Measurements from ENCODE around the gene ONECUT3.

ONECUT3 gene

DNA sequence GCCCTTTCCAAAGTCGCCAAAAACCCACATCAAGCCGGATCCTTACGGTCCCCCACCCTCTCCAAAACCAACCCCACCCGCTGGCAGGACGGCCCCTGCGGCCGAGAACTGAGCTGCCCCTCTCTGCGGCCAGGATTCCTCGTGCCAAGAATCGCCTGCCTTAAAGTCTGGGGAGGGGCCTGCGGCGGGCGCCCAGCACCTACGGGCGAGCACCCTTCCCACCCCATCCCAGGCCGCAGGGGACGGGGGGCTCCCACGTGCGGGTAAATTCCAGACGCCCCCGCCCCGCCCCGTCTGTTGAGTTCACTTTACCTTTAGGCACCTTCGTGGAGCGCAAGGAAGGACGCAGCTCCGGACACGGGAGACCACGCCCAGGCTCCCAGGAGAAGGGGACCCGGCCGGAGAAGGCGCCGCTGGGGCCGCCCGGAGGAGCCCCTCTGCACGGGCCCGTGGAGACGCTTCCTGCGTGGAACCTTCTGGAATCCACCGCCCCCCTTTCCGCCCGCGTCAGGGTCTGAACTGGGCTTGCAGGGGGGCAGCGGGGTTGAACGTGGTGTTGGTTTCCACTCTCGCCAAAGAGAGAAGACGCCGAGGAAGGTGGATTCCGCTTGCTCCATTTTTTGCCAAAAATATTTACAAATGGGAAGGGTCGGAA lies 22.8 kb downstream of the ONECUT3 start:
- Histone ChIP-seq H2AFZ (ENCODE audit: low read length) (no peak overlapping the region), H3K9me3 (ENCODE audit: insufficient read depth, low read depth, low read length) (peaks cover 1% of the 10 kb centered on the region; the same call in 1 of the 2 replicates), H3K9ac (ENCODE audit: low read depth, low read length, poor library complexity, severe bottlenecking) (no peak overlapping the region), H3K27me3 (ENCODE audit: insufficient read depth, low read length, poor library complexity, severe bottlenecking) (no peaks in the 10 kb centered on the region), H3K9me2 (replicated peaks; ENCODE audit: low read depth, low read length) (no peaks in the 10 kb centered on the region), H3K4me1 (ENCODE audit: insufficient read depth, low read length, poor library complexity, severe bottlenecking) (no peaks in the 10 kb centered on the region), H3K36me3 (ENCODE audit: insufficient read depth, low read length) (no peaks in the 10 kb centered on the region), H3K4me2 (ENCODE audit: low read depth, low read length, poor library complexity, severe bottlenecking) (no peak overlapping the region), H4K20me1 (ENCODE audit: insufficient read depth, low read length, poor library complexity, severe bottlenecking) (no peaks in the 10 kb centered on the region), H3K79me2 (ENCODE audit: insufficient read depth, low read length) (no peaks in the 10 kb centered on the region), H3F3A (ENCODE audit: low read depth) (no peaks in the 10 kb centered on the region), H3K4me3 (ENCODE audit: low read length, poor library complexity, severe bottlenecking) (no peak overlapping the region)
- TF ChIP-seq, protein P1, sequence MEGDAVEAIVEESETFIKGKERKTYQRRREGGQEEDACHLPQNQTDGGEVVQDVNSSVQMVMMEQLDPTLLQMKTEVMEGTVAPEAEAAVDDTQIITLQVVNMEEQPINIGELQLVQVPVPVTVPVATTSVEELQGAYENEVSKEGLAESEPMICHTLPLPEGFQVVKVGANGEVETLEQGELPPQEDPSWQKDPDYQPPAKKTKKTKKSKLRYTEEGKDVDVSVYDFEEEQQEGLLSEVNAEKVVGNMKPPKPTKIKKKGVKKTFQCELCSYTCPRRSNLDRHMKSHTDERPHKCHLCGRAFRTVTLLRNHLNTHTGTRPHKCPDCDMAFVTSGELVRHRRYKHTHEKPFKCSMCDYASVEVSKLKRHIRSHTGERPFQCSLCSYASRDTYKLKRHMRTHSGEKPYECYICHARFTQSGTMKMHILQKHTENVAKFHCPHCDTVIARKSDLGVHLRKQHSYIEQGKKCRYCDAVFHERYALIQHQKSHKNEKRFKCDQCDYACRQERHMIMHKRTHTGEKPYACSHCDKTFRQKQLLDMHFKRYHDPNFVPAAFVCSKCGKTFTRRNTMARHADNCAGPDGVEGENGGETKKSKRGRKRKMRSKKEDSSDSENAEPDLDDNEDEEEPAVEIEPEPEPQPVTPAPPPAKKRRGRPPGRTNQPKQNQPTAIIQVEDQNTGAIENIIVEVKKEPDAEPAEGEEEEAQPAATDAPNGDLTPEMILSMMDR (conservative IDR thresholded peaks at IDR 0.05; ENCODE audit: low read length), result no peak
- TF ChIP-seq EZH2phosphoT487 (IDR thresholded peaks at IDR 0.05; ENCODE audit: borderline replicate concordance), result no peak

DNA sequence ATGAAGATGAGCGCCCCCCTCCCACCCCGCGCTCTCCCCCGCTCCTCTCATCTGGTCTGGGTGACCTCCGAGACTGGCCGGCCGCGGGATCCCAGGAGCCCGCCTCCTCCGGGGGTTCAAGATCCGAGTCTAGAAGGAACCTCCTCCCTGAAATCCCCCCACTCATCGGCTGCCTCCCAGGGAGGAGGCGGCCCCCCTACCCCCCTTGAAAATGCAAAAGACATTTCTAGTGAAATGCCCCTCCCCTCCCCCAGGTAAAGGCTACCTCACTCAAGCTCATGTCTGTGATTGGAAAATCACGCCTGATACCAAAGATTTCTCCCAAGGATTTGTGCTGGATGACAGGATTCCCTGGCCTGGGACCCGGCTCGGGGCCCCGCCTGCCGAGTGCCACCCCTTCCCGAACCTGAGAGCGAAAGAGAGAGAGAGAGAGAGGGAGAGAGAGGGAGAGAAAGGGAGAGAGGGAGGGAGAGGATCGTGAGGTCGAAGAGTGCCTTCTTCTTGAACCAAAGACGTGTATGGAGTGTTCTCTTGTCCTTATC lies 23.4 kb downstream of the ONECUT3 start:
- H3K27me3 ChIP-seq (ENCODE audit: insufficient read depth, low read length, poor library complexity, severe bottlenecking), result no peaks in the 10 kb centered on the region
- no peaks in the 10 kb centered on the region for H4K20me1 ChIP-seq (ENCODE audit: insufficient read depth, low read length, poor library complexity, severe bottlenecking)
- no peaks in the 10 kb centered on the region for H3K9me2 ChIP-seq (replicated peaks; ENCODE audit: low read depth, low read length)
- peaks cover 1% of the 10 kb centered on the region; the same call in 1 of the 2 replicates for H3K9me3 ChIP-seq (ENCODE audit: insufficient read depth, low read depth, low read length)
- no peaks in the 10 kb centered on the region for H3K4me1 ChIP-seq (ENCODE audit: insufficient read depth, low read length, poor library complexity, severe bottlenecking)
- H3K4me2 ChIP-seq (ENCODE audit: low read depth, low read length, poor library complexity, severe bottlenecking), result no peak overlapping the region
- H2AFZ ChIP-seq (ENCODE audit: low read length), result no peak overlapping the region
- H3K4me3 ChIP-seq (ENCODE audit: low read length, poor library complexity, severe bottlenecking), result no peak overlapping the region
- no peaks in the 10 kb centered on the region for H3K36me3 ChIP-seq (ENCODE audit: insufficient read depth, low read length)
- no peak overlapping the region for H3K9ac ChIP-seq (ENCODE audit: low read depth, low read length, poor library complexity, severe bottlenecking)
- no peaks in the 10 kb centered on the region for H3F3A ChIP-seq (ENCODE audit: low read depth)
- H3K79me2 ChIP-seq (ENCODE audit: insufficient read depth, low read length), result no peaks in the 10 kb centered on the region
- TF ChIP-seq, protein P1 (conservative IDR thresholded peaks at IDR 0.05; ENCODE audit: low read length), result no peak
- TF ChIP-seq EZH2phosphoT487 (IDR thresholded peaks at IDR 0.05; ENCODE audit: borderline replicate concordance), result no peak

DNA sequence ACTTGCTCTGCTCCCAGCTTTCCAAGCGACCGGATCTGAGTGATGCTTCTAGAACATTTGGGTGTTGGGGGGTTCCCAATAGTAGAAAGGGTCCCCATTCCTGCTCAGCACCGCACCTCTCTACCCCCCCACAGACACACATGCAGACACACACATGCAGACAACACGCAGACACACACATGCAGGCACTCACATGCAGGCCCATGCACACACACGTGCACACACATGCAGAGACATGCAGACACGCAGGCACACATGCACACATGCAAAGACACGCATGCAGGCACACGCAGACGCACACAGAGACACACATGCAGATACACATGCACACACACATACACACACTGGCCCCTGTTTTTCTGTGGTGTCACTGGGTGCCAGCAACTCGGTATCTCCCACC lies 23.8 kb downstream of the ONECUT3 start:
- Histone ChIP-seq H3K9me2 (replicated peaks; ENCODE audit: low read depth, low read length) (no peaks in the 10 kb centered on the region), H3K9ac (ENCODE audit: low read depth, low read length, poor library complexity, severe bottlenecking) (no peak overlapping the region), H3K79me2 (ENCODE audit: insufficient read depth, low read length) (no peaks in the 10 kb centered on the region), H3K36me3 (ENCODE audit: insufficient read depth, low read length) (no peaks in the 10 kb centered on the region), H2AFZ (ENCODE audit: low read length) (no peak overlapping the region), H3K27me3 (ENCODE audit: insufficient read depth, low read length, poor library complexity, severe bottlenecking) (no peaks in the 10 kb centered on the region), H3F3A (ENCODE audit: low read depth) (no peaks in the 10 kb centered on the region), H4K20me1 (ENCODE audit: insufficient read depth, low read length, poor library complexity, severe bottlenecking) (no peaks in the 10 kb centered on the region), H3K4me2 (ENCODE audit: low read depth, low read length, poor library complexity, severe bottlenecking) (no peak overlapping the region), H3K4me3 (ENCODE audit: low read length, poor library complexity, severe bottlenecking) (no peak overlapping the region), H3K4me1 (ENCODE audit: insufficient read depth, low read length, poor library complexity, severe bottlenecking) (no peaks in the 10 kb centered on the region), H3K9me3 (ENCODE audit: insufficient read depth, low read depth, low read length) (peaks cover 3% of the 10 kb centered on the region; the same call in 1 of the 2 replicates)
- TF ChIP-seq, protein P1 (conservative IDR thresholded peaks at IDR 0.05; ENCODE audit: low read length), result no peak
- no peak for TF ChIP-seq EZH2phosphoT487 (IDR thresholded peaks at IDR 0.05; ENCODE audit: borderline replicate concordance)

All from Loucy (cell line).